PC-9 (cell line): ENCODE data around the gene ST6GALNAC3. TPM values are rescaled to one million over a fixed set of nuclear protein-coding genes. Genes with fewer than 3 reads are reported as not detected.

ENCODE experiments used
- BruUV-seq: library from RNA; stranded (reverse); fragments of 400-500 nt; replicated peaks from 2 replicates; lab custom pipeline; 2021; lab: Mats Ljungman, UMichigan
- CTCF ChIA-PET: fragments of 300-600 bp; sonication (Branson Sonifier 250); formaldehyde crosslinking; loops from one replicate; lab custom pipeline; 2022; ENCODE audit warnings: antibody characterized with exemption; lab: Charles Lee
- POLR2A ChIA-PET: fragments of 300-600 bp; sonication (Branson Sonifier 250); formaldehyde crosslinking; loops from one replicate; lab custom pipeline; 2022; ENCODE audit warnings: antibody characterized with exemption; ENCODE audit not compliant: unreplicated experiment; lab: Charles Lee
- DNase-seq, 2 experiments: peaks; one replicate each; pipeline versions ENCODE4 v3.0.0 to v3.0.0-alpha.2; 2015 to 2022; ENCODE audit warnings: mixed read lengths in 1 of 2
- H2AFZ ChIP-seq: fragments of 200-600 bp; sonication (generic); 2 replicates; pipeline ENCODE4 v1.8.1; 2017; ENCODE audit warnings: antibody characterized with exemption
- H3F3A ChIP-seq: fragments of 200-600 bp; sonication (generic); 2 replicates; pipeline ENCODE4 v1.8.1; 2017; ENCODE audit warnings: antibody characterized with exemption, mild to moderate bottlenecking, low read depth; ENCODE audit not compliant: insufficient read depth
- H3K27ac ChIP-seq: fragments of 200-600 bp; sonication (generic); 2 replicates; pipeline ENCODE4 v1.6.1; 2016; ENCODE audit warnings: mixed run types
- H3K27me3 ChIP-seq: fragments of 200-600 bp; sonication (generic); 2 replicates; pipeline ENCODE4 v1.6.1; 2016; ENCODE audit warnings: low read depth, mixed run types; ENCODE audit not compliant: insufficient read depth
- H3K36me3 ChIP-seq: fragments of 200-600 bp; sonication (generic); 2 replicates; pipeline ENCODE4 v1.6.1; 2016; ENCODE audit warnings: low read depth, mixed run types
- H3K4me1 ChIP-seq: fragments of 200-600 bp; sonication (generic); replicated peaks from 2 replicates; pipeline ENCODE4 v1.6.1; 2016; ENCODE audit warnings: mixed run types; ENCODE audit not compliant: insufficient read depth
- H3K4me2 ChIP-seq: fragments of 200-600 bp; sonication (generic); 2 replicates; pipeline ENCODE4 v1.6.1; 2017; ENCODE audit warnings: mixed run types
- H3K4me3 ChIP-seq: fragments of 200-600 bp; sonication (generic); 2 replicates; pipeline ENCODE4 v1.6.1; 2016; ENCODE audit warnings: mixed run types
- H3K79me2 ChIP-seq: fragments of 200-600 bp; sonication (generic); 2 replicates; pipeline ENCODE4 v1.6.1; 2017; ENCODE audit warnings: low read depth, mixed run types
- H3K9me2 ChIP-seq: fragments of 200-600 bp; sonication (generic); 2 replicates; pipeline ENCODE4 v1.8.1; 2017; ENCODE audit warnings: mild to moderate bottlenecking; ENCODE audit not compliant: insufficient read depth
- H3K9me3 ChIP-seq: fragments of 200-600 bp; sonication (generic); 2 replicates; pipeline ENCODE4 v1.8.1; 2016; ENCODE audit warnings: low read depth; ENCODE audit not compliant: insufficient read depth
- H4K20me1 ChIP-seq: fragments of 200-600 bp; sonication (generic); 2 replicates; pipeline ENCODE4 v1.8.1; 2017; ENCODE audit not compliant: insufficient read depth
- EZH2 ChIP-seq: fragments of 200-600 bp; sonication (generic); IDR thresholded peaks from 2 replicates; pipeline ENCODE4 v1.8.0; 2017; ENCODE audit warnings: antibody characterized with exemption, low read depth
- intact Hi-C: fragments of 100-400 bp; cut with micrococcal nuclease; formaldehyde crosslinking; loops from one replicate; pipeline ENCODE4 v1.10.0; 2022; ENCODE audit not compliant: unreplicated experiment
- total RNA-seq: library from RNA; stranded (reverse); gene quantifications from 2 replicates; pipeline ENCODE4 v1.2.3, GENCODE V29; 2021
- TF ChIP-seq, protein P1 (sequence below): fragments of 200-600 bp; sonication (generic); conservative IDR thresholded peaks from 2 replicates; pipeline ENCODE4 v1.6.1; 2017; ENCODE audit warnings: mixed run types, antibody characterized with exemption, mild to moderate bottlenecking, moderate library complexity

Gene ST6GALNAC3
- total RNA-seq, 1 experiment from 2014 or later: 0.04 TPM

DNA sequence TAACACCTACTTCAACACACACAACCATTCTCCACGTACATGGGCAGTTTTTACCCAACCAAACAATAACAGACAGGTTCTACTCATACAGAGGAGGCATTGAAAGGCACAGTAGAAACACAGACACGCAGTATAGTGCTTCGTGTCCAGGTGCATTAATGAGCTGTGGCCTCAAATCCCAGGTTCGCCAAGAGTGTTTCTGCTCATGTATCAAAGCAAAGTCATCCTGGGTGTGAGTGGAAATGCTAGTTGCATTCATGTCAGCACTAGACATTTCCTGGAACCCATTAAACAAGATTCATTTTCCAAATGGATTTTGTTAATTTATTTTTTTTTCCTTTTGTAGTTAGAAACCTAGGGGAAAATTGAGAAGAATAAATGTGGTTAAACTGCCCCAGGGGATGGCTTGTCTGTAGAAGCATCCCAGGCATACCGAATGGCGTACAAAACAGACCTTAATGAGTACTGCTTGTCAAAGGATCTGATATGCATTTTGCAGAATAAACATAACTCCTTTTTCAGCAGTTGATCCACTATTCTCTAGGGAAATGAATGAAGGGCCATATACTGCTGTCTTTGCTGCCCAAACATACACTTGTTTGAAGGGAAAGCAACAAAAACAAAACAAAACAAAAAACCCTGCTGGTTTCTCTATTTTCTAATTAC is 494.2 kb downstream of the ST6GALNAC3 start:
- Histone ChIP-seq H3K9me2 (no peaks in the 10 kb centered on the region), H4K20me1 (peaks cover 4% of the 10 kb centered on the region; the same call in 1 of the 2 replicates), H3K27ac (no peak overlapping the region), H3K9me3 (no peaks in the 10 kb centered on the region), H2AFZ (no peak overlapping the region), H3K36me3 (no peaks in the 10 kb centered on the region), H3K4me1 (no peaks in the 10 kb centered on the region), H3K4me3 (no peak overlapping the region), H3K79me2 (no peaks in the 10 kb centered on the region), H3K4me2 (no peak overlapping the region), H3K27me3 (no peaks in the 10 kb centered on the region), H3F3A (no peaks in the 10 kb centered on the region)
- ChIA-PET POLR2A (no interaction called here), CTCF (no interaction called here)
- no peak for DNase-seq
- intact Hi-C loops: no loop called here
- TF ChIP-seq EZH2: no peak
- TF ChIP-seq, protein P1, sequence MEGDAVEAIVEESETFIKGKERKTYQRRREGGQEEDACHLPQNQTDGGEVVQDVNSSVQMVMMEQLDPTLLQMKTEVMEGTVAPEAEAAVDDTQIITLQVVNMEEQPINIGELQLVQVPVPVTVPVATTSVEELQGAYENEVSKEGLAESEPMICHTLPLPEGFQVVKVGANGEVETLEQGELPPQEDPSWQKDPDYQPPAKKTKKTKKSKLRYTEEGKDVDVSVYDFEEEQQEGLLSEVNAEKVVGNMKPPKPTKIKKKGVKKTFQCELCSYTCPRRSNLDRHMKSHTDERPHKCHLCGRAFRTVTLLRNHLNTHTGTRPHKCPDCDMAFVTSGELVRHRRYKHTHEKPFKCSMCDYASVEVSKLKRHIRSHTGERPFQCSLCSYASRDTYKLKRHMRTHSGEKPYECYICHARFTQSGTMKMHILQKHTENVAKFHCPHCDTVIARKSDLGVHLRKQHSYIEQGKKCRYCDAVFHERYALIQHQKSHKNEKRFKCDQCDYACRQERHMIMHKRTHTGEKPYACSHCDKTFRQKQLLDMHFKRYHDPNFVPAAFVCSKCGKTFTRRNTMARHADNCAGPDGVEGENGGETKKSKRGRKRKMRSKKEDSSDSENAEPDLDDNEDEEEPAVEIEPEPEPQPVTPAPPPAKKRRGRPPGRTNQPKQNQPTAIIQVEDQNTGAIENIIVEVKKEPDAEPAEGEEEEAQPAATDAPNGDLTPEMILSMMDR: no peak
- no TSS peak for BruUV-seq

DNA sequence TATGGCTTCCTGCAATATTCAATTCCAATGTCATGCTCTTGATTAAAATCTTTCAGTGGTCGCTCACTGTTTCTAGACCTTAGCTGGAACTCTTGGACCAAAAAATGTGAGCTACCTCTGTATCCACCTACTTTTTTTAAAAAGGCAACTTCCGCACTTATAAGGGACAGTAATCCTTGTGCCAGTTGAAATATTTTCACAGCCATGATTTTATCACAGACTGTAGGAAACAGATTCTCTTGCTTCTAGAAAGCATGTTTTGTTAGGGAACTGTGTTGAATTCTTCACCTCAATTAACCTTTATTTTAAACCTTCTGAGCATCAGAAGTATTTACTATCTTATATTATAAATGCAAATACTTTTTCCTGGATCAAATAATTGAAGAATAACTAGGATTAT is 496.7 kb downstream of the ST6GALNAC3 start:
- Histone ChIP-seq H3K4me2 (no peak overlapping the region), H3K9me3 (no peaks in the 10 kb centered on the region), H3K4me3 (no peak overlapping the region), H3K27me3 (no peaks in the 10 kb centered on the region), H3K4me1 (no peaks in the 10 kb centered on the region), H3K27ac (no peak overlapping the region), H4K20me1 (peaks cover 4% of the 10 kb centered on the region; the same call in 1 of the 2 replicates), H2AFZ (no peak overlapping the region), H3K36me3 (no peaks in the 10 kb centered on the region), H3K9me2 (no peaks in the 10 kb centered on the region), H3K79me2 (no peaks in the 10 kb centered on the region), H3F3A (no peaks in the 10 kb centered on the region)
- no peak for TF ChIP-seq EZH2
- intact Hi-C loops: no loop called here
- no TSS peak for BruUV-seq
- ChIA-PET POLR2A (no interaction called here), CTCF (no interaction called here)
- no peak for DNase-seq

DNA sequence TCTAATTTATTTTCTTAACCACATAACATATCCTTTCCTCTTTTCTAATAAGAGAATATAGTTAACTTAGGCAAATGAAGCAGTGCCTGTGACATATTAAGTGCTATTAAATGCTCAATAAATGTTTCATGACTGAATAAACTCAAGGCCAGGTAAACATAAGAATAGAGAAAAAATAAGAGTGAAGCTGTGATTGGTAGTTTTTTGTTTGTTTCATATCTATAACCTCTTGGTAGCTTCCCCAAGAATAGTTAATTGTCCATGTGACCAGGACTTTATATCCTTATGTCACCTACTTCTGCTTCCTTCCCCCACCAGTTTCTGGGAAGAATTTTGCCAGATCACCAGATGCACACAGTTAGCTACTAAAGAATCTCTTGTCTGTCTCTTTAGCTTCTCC is 497.7 kb downstream of the ST6GALNAC3 start:
- Histone ChIP-seq H3K27ac (no peak overlapping the region), H3K9me2 (no peaks in the 10 kb centered on the region), H3F3A (no peaks in the 10 kb centered on the region), H4K20me1 (no peaks in the 10 kb centered on the region), H3K27me3 (no peaks in the 10 kb centered on the region), H3K4me1 (no peaks in the 10 kb centered on the region), H3K9me3 (no peaks in the 10 kb centered on the region), H2AFZ (no peak overlapping the region), H3K36me3 (no peaks in the 10 kb centered on the region), H3K4me3 (no peak overlapping the region), H3K79me2 (no peaks in the 10 kb centered on the region), H3K4me2 (no peak overlapping the region)
- BruUV-seq: no TSS peak
- intact Hi-C loops: no loop called here
- TF ChIP-seq EZH2: no peak
- TF ChIP-seq, protein P1: no peak
- CTCF ChIA-PET: no interaction called here
- POLR2A ChIA-PET: no interaction called here
- DNase-seq: no peak
